ENCODE measurements around the gene DOP1B. TPM values are rescaled to one million over a fixed set of nuclear protein-coding genes. Genes with fewer than 3 reads are reported as not detected.

DOP1B gene
- total and polyA plus RNA-seq, 11 donors, result 5.1 to 26.5 (median 14.7) TPM

DNA sequence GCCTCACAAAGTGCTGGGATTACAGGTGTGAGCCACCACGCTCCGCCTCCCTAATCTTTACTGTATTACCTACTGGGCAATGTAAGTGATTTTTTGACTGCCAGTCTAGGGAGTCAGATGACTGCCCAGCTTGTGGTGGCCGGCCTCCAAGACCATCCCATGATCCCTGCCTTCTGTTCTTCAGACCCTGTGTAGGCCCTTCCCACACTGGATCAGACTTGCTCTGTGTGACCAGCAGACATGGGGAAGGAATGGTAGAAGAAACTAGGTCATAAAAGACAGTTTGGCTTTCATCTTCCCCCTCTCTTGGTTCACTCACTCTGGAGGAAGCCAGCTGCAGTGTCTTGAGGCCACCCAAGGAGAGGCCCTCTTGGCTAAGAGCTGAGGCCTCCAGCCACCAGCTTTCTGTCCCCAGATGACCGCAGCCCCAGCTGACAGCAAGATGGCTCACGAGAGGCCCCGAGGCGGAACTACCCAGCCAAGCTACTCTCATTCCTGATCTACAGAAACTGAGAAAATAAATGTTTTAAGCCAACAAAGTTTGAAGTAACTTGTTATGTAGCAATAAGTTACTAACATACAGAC is 36.2 kb upstream of the DOP1B start:
- no peak for TF ChIP-seq POLR2A (IDR thresholded peaks at IDR 0.05)
- TF ChIP-seq, protein P1, sequence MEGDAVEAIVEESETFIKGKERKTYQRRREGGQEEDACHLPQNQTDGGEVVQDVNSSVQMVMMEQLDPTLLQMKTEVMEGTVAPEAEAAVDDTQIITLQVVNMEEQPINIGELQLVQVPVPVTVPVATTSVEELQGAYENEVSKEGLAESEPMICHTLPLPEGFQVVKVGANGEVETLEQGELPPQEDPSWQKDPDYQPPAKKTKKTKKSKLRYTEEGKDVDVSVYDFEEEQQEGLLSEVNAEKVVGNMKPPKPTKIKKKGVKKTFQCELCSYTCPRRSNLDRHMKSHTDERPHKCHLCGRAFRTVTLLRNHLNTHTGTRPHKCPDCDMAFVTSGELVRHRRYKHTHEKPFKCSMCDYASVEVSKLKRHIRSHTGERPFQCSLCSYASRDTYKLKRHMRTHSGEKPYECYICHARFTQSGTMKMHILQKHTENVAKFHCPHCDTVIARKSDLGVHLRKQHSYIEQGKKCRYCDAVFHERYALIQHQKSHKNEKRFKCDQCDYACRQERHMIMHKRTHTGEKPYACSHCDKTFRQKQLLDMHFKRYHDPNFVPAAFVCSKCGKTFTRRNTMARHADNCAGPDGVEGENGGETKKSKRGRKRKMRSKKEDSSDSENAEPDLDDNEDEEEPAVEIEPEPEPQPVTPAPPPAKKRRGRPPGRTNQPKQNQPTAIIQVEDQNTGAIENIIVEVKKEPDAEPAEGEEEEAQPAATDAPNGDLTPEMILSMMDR (IDR thresholded peaks at IDR 0.05), result no peak
- Histone ChIP-seq H3K27me3 (no peaks in the 10 kb centered on the region), H3K27ac (peak overlapping the region in 2 of 12 donors; percentile 15 to 35), H3K4me3 (no peak overlapping the region), H3K4me1 (peaks cover 0 to 11% (median 0%) of the 10 kb centered on the region in 12 donors), H3K9me3 (peaks cover 0 to 6% (median 0%) of the 10 kb centered on the region in 12 donors), H3K36me3 (no peaks in the 10 kb centered on the region)
- WGBS, 4 donors, result 74 to 85% (median 81%) methylated on average over 7 of the region's 7 CpGs
- peak; percentile 39 to 78 (median 72) for ATAC-seq
- intact Hi-C loops (cut with DNase I), result no loop called here
- DNase-seq, result peak; percentile 37 to 72 (median 53)

DNA sequence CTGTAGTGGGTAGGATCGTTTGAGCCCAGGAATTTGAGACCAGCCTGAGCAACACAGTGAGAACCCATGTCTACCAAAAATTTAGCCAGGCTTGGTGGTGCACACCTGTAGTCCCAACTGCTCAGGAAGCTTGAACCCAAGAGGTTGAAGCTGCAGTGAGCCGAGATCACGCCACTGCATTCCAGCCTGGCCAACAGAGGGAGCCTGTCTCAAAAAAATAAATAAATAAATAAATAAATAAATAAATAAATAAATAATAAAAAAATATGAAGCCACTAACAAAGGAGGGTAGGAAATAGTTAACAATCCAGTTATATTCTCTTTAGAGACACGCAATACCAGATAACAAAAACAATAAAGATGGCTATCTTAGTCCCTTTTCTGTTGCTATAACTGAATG is 33.6 kb upstream of the DOP1B start:
- no peak overlapping the region for H3K27ac ChIP-seq
- H3K9me3 ChIP-seq, result no peaks in the 10 kb centered on the region
- H3K27me3 ChIP-seq, result no peaks in the 10 kb centered on the region
- intact Hi-C loops (cut with DNase I), result no loop called here
- WGBS, 4 donors, result 51 to 64% (median 59%) methylated on average over 4 of the region's 4 CpGs
- no peaks in the 10 kb centered on the region for H3K36me3 ChIP-seq
- TF ChIP-seq, protein P1 (IDR thresholded peaks at IDR 0.05), result peak; percentile 14 to 55 (median 36)
- TF ChIP-seq POLR2A (IDR thresholded peaks at IDR 0.05), result no peak
- no peak overlapping the region for H3K4me3 ChIP-seq
- no peak for ATAC-seq
- H3K4me1 ChIP-seq, result peaks cover 0 to 19% (median 6%) of the 10 kb centered on the region in 12 donors
- DNase-seq, result no peak

DNA sequence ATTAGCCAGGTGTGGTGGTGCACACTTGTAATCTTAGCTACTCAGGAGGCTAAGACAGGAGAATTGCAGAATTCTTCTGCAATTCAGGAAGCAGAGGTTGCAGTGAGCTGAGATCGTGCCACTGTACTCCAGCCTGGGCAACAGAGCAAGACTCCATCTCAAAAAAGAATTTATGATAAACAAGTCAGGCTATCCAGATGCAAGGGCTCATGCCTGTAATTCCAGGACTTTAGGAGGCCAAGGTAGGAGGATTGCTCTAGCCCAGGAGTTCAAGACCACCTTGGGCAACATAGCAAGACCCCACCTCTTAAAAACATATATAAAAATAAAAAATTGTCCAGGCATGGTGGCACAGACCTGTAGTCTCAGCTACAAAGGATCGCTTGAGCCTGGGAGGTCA is 32.2 kb upstream of the DOP1B start:
- intact Hi-C loops (cut with DNase I), result no loop called here
- Histone ChIP-seq H3K4me3 (no peak overlapping the region), H3K36me3 (no peaks in the 10 kb centered on the region), H3K27me3 (no peaks in the 10 kb centered on the region), H3K27ac (no peak overlapping the region), H3K4me1 (peaks cover 0 to 19% (median 6%) of the 10 kb centered on the region in 12 donors), H3K9me3 (no peaks in the 10 kb centered on the region)
- ATAC-seq (no peak), DNase-seq (no peak)
- TF ChIP-seq, protein P1 (IDR thresholded peaks at IDR 0.05), result no peak
- TF ChIP-seq POLR2A (IDR thresholded peaks at IDR 0.05), result no peak
- 70 to 98% (median 96%) methylated on average over 2 of the region's 2 CpGs for WGBS, 4 donors

DNA sequence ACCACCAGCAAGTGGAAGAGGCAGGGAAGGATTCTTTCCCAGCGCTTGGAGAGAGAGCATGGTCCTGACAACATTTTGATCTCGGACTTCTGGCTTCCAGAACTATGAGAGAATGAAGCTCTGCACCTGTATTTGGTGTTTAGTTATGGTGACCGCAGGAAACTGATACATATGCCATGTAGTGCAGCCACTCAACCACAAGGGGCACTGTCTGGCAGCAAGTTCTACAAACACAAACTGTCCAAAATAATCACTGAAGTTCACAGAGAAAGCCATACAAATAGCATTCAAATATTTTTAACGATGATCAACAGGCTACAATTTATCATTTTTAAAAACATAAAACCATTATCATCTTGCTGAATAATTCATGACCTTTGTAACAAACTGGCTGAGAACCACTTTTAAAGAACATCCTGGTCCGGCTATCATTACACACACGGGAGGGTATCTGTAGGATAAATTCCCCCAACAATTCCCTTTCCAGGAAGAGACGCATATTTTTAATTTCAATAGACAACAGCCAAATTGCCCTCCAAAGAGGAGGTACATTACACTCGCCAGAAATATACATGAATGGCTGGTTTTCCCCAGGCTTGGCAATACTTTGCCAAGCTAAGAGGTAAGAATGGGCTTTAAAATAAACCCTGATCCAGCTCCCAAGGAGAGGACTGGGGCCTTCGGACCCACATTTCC is 31.0 kb upstream of the DOP1B start:
- no peaks in the 10 kb centered on the region for H3K36me3 ChIP-seq
- intact Hi-C loops (cut with DNase I), result loop anchor here in 1 of 10 donors (5.0 kb wide), 1 partner anchor 207 kb away; no protein-coding TSS in a partner anchor
- no peaks in the 10 kb centered on the region for H3K9me3 ChIP-seq
- peak in 2 of 5 donors; percentile 32 to 56 for DNase-seq
- no peaks in the 10 kb centered on the region for H3K27me3 ChIP-seq
- ATAC-seq, result peak in 1 of 4 donors; percentile 41
- no peak overlapping the region for H3K4me3 ChIP-seq
- H3K4me1 ChIP-seq, result peaks cover 0 to 22% (median 8%) of the 10 kb centered on the region in 12 donors
- H3K27ac ChIP-seq, result peak overlapping the region in 2 of 12 donors; percentile 15 to 49
- no peak for TF ChIP-seq POLR2A (IDR thresholded peaks at IDR 0.05)
- TF ChIP-seq, protein P1 (IDR thresholded peaks at IDR 0.05), result peak; percentile 84 to 96 (median 92)
- WGBS, 4 donors, result 25 to 35% (median 30%) methylated on average over 9 of the region's 9 CpGs

Data from heart left ventricle (tissue), 16 donors.